ENCODE results near the gene XPNPEP2. TPM values are rescaled to one million over a fixed set of nuclear protein-coding genes. Genes with fewer than 3 reads are reported as not detected.
A peak's percentile ranks its signal among the peaks of the same experiment; 100 is the strongest.

The XPNPEP2 gene
- polyA plus RNA-seq, 6 donors from 2014 or later: 0.11 to 0.58 (median 0.22) TPM; not detected in 2

DNA sequence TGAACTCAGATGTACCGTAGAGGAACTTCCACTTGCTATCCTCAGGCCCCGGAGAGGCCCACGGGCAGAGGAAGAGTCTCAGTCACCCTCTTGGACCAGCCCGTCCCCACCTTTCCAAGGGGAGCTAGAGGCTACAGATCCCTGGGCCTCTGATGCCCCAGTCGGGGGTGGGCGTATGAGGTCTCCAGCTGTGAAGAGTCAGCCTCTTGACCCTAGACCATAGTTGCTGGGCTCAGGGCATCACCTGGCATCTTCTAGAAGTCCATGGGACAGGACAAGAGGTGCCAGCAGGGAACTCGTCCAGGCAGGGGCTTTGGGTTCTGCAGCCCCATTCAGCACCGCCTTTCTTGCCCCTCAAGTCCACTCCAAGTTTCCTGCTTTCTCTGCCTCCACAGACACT, 52.6 kb downstream of the XPNPEP2 start:
- peaks cover 14 to 24% (median 19%) of the 10 kb centered on the region in 3 donors for H3K4me1 Mint-ChIP-seq
- peaks cover 0 to 14% of the 10 kb centered on the region in 2 donors for H3K36me3 Mint-ChIP-seq
- ATAC-seq (ENCODE audit: low read depth in 2 of 2) (no peak), DNase-seq (no peak)
- no peak overlapping the region for H3K4me3 Mint-ChIP-seq
- no peaks in the 10 kb centered on the region for H3K9me3 Mint-ChIP-seq
- H3K27ac Mint-ChIP-seq: peak overlapping the region in 4 of 6 donors; percentile 14 to 41 (median 24)
- H3K27me3 Mint-ChIP-seq: no peaks in the 10 kb centered on the region

DNA sequence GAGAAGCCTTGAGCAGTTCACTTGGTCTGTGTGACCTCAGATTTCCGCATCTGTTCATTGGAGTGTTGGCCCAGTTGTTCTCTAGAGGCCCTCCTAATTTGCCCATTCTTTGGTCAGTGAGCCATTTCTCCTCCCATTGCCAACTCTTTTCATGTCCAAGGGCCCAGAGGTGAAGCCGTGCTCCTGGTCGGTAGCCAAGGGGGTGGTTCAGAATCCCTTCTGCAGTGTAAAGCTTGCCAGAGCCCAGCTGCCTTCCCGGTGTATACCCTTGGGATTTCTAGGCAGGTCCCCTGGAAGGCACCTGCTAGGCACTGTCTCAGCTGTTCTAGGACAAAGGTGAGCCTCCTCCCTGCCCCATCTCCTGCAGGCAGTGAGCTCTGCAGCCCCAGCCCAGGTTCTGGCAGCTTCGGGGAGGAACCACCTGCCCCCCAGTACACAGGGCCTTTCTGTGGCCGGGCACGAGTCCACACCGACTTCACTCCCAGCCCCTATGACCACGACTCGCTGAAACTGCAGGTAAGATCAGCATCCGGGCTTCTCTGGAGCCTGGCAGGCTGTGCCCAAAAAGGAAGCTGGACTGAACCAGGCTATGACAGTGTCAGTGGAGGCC, 53.3 kb downstream of the XPNPEP2 start:
- Mint-ChIP-seq H3K36me3 (peaks cover 0 to 11% of the 10 kb centered on the region in 2 donors), H3K27me3 (no peaks in the 10 kb centered on the region), H3K4me3 (no peak overlapping the region), H3K4me1 (peaks cover 9 to 19% (median 14%) of the 10 kb centered on the region in 3 donors), H3K27ac (peak overlapping the region in 1 of 6 donors; percentile 14), H3K9me3 (no peaks in the 10 kb centered on the region)
- no peak for DNase-seq
- no peak for ATAC-seq (ENCODE audit: low read depth in 2 of 2)

DNA sequence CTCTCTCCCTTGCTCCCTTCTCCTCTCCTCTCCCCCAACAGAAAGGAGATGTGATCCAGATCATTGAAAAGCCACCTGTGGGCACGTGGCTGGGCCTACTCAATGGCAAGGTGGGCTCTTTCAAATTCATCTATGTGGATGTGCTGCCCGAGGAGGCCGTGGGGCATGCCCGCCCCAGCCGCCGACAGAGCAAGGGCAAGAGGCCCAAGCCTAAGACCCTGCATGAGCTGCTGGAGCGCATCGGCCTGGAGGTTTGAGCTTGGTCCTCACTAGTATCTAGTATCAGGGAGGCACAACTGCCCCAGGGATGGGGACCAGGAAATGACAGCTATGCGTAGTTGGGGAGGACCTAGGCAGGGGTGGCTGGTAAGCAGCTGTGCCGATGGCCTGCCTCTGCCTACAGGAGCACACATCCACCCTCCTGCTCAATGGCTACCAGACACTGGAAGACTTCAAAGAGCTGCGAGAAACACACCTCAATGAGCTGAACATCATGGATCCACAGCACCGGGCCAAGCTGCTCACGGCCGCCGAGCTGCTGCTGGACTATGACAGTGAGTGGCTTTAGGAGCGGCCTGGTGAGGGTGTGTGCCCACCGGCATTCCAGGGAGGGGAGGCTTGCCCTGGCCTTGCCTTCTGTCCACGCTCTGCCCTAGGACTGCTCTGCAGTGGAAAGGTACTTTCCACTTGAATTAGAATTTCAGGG, 54.0 kb downstream of the XPNPEP2 start:
- H3K9me3 Mint-ChIP-seq: no peaks in the 10 kb centered on the region
- peak overlapping the region in 3 of 6 donors; percentile 15 to 81 (median 22) for H3K27ac Mint-ChIP-seq
- H3K36me3 Mint-ChIP-seq: peaks cover 0 to 7% of the 10 kb centered on the region in 2 donors
- H3K4me3 Mint-ChIP-seq: no peak overlapping the region
- ATAC-seq (ENCODE audit: low read depth in 2 of 2): no peak
- no peaks in the 10 kb centered on the region for H3K27me3 Mint-ChIP-seq
- DNase-seq: no peak
- H3K4me1 Mint-ChIP-seq: peaks cover 10 to 13% (median 12%) of the 10 kb centered on the region in 3 donors

DNA sequence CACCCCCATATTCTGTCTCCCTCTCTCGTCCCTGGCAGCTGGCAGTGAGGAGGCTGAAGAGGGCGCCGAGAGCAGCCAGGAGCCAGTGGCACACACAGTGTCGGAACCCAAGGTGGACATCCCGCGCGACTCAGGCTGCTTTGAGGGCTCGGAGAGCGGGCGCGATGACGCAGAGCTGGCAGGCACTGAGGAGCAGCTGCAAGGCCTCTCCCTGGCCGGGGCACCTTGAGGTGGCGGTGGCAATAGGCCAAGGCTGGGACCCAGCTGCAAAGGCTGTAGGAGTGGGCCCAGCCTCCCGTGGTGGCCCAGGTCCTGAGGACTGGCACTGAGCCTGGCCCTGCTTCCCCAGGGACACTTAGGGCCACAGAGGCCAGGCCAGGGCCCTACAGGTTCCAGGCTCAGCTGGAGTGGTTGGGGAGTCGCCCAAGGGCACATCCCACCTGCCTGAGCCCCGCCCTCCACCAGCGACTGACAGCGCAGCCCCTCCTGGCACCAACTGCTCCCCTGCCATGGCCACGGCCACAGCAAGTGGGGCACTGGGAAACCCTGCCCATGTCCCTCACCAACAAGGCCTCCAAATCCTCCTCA, 54.9 kb downstream of the XPNPEP2 start:
- H3K27me3 Mint-ChIP-seq: no peaks in the 10 kb centered on the region
- H3K4me3 Mint-ChIP-seq: no peak overlapping the region
- no peaks in the 10 kb centered on the region for H3K9me3 Mint-ChIP-seq
- H3K36me3 Mint-ChIP-seq: peaks cover 0 to 7% of the 10 kb centered on the region in 2 donors
- ATAC-seq (ENCODE audit: low read depth in 2 of 2) (no peak), DNase-seq (no peak)
- H3K4me1 Mint-ChIP-seq: peaks cover 6 to 11% (median 11%) of the 10 kb centered on the region in 3 donors
- peak overlapping the region in 2 of 6 donors; percentile 60 to 84 for H3K27ac Mint-ChIP-seq

DNA sequence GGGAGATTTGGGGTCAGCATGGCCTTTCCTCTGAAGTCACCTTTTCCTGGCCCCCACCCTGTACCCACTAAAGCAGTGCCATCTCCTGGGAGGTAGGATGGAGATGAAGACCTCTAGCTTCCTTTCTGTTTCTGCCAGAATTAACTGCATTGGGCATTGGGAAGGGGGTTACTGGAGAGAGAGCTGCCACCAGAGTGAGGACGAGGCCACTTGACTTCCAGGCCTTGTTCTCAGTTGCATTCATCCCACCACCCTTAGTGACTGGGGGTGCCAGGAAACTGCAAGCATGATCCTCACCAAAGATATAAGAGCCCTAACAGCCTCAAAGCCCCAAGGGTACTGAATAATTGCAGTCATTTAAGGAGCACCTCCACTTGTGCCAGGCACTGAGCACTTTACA, 56.8 kb downstream of the XPNPEP2 start:
- no peak overlapping the region for H3K4me3 Mint-ChIP-seq
- ATAC-seq (ENCODE audit: low read depth in 2 of 2): no peak
- H3K4me1 Mint-ChIP-seq: peaks cover 4 to 17% (median 8%) of the 10 kb centered on the region in 3 donors
- H3K36me3 Mint-ChIP-seq: peaks cover 0 to 7% of the 10 kb centered on the region in 2 donors
- H3K27ac Mint-ChIP-seq: peak overlapping the region in 3 of 6 donors; percentile 7 to 43 (median 29)
- H3K9me3 Mint-ChIP-seq: no peaks in the 10 kb centered on the region
- H3K27me3 Mint-ChIP-seq: no peaks in the 10 kb centered on the region
- DNase-seq: no peak

DNA sequence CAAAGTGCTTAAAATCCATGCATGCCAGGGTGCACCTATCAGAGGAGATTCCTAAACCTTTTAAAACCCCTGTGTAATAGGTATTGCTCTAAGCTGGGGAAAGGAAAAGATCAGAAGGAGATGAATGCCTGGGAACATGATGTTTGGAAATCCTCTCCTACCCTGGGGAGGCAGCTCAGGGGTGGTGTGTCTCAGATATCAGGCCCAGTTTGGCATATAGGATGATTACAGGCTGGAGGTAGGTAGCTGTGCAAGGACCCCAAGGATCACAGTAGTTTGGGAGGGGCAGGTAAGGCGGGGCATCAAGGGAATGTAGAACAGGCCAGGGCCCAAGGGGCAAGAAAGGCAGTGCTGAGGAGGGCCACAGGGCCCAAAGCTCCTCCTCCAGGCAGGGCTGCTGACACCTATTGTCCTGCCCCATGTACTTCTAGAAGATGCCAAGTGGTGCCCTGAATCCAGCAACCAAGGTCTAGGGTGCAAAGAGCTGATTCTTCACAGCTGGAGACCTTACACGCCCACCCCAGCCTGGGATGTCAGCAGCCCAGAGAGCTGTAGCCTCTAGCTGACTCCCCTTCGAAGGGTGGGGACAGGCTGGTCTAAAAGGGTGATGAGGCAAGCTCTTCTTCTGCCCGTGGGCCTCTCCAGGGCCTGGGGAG, 58.6 kb downstream of the XPNPEP2 start:
- DNase-seq (no peak), ATAC-seq (ENCODE audit: low read depth in 2 of 2) (no peak)
- peak overlapping the region in 1 of 8 donors; percentile 30 for H3K4me3 Mint-ChIP-seq
- H3K36me3 Mint-ChIP-seq: peaks cover 0 to 7% of the 10 kb centered on the region in 2 donors
- peaks cover 4 to 17% (median 8%) of the 10 kb centered on the region in 3 donors for H3K4me1 Mint-ChIP-seq
- no peaks in the 10 kb centered on the region for H3K27me3 Mint-ChIP-seq
- no peaks in the 10 kb centered on the region for H3K9me3 Mint-ChIP-seq
- H3K27ac Mint-ChIP-seq: peak overlapping the region in 1 of 6 donors; percentile 92

DNA sequence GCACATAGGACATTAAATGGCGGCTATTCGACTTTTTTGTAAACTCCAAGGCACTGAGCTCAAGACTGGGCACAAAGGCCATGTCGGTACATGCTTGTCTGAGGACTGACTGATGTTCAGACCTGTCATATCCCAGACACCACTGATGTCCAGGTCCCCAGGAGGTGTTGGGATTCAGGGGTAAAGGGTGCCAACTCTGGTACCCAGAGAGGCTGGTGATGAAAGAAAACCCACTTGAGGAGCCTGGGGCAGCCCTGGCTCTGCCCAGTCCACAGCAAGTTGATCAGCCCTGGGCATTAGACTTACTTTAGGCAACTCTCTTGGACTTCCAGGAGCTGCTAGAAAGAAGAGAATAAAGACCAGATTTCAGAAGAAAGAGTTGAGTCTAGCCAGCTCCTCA, 59.7 kb downstream of the XPNPEP2 start:
- Mint-ChIP-seq H3K4me1 (peaks cover 4 to 17% (median 8%) of the 10 kb centered on the region in 3 donors), H3K36me3 (peaks cover 0 to 7% of the 10 kb centered on the region in 2 donors), H3K27ac (peak overlapping the region in 3 of 6 donors; percentile 28 to 52 (median 36)), H3K9me3 (no peaks in the 10 kb centered on the region), H3K4me3 (peak overlapping the region in 1 of 8 donors; percentile 10), H3K27me3 (no peaks in the 10 kb centered on the region)
- DNase-seq (no peak), ATAC-seq (ENCODE audit: low read depth in 2 of 2) (no peak)

DNA sequence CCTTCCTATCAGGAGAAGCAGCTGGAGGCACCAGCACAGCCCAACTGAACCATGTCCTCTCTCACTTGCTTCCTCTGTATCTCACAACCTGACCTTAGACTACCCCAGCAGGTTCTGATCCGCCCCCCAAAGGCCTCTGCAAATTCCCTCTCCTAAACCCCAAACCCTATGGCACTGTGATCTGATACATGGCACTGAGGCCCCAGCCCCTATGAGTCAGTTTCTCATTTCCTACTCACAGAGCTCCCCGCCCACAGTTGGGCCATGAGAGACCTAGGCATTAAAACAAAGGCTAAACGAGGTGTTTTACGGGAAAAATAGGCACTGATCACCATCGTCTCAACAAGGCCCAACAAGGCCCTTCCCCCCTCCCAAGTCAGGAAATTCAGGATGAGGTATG, 60.1 kb downstream of the XPNPEP2 start:
- Mint-ChIP-seq H3K9me3 (no peaks in the 10 kb centered on the region), H3K4me1 (peaks cover 4 to 17% (median 8%) of the 10 kb centered on the region in 3 donors), H3K27me3 (no peaks in the 10 kb centered on the region), H3K27ac (peak overlapping the region in 3 of 6 donors; percentile 12 to 52 (median 36)), H3K4me3 (peak overlapping the region in 1 of 8 donors; percentile 10), H3K36me3 (peaks cover 0 to 7% of the 10 kb centered on the region in 2 donors)
- no peak for ATAC-seq (ENCODE audit: low read depth in 2 of 2)
- no peak for DNase-seq

DNA sequence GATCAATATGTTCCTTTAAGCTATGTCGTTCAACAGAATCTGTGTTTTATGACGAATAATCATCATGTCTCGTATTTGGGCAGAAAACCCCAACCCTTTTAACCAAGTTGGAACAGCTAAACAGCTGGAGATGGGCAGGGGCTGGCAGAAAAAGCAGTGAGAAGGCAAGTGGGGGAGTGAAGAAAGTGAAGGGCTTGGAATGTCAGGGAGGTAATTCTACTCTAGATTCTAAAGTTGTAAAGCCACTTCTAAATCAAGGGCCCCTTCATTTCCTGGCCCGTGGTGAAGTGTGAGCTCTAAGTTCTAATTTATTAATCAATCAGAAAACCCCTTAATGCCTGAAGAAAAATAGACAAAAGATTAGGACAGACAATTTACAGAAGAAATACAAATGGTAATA, 61.4 kb downstream of the XPNPEP2 start:
- no peak for DNase-seq
- peaks cover 4 to 12% (median 12%) of the 10 kb centered on the region in 3 donors for H3K4me1 Mint-ChIP-seq
- H3K27ac Mint-ChIP-seq: peak overlapping the region in 2 of 6 donors; percentile 70 to 73
- H3K4me3 Mint-ChIP-seq: no peak overlapping the region
- ATAC-seq (ENCODE audit: low read depth in 2 of 2): no peak
- no peaks in the 10 kb centered on the region for H3K36me3 Mint-ChIP-seq
- H3K27me3 Mint-ChIP-seq: no peaks in the 10 kb centered on the region
- H3K9me3 Mint-ChIP-seq: no peaks in the 10 kb centered on the region

DNA sequence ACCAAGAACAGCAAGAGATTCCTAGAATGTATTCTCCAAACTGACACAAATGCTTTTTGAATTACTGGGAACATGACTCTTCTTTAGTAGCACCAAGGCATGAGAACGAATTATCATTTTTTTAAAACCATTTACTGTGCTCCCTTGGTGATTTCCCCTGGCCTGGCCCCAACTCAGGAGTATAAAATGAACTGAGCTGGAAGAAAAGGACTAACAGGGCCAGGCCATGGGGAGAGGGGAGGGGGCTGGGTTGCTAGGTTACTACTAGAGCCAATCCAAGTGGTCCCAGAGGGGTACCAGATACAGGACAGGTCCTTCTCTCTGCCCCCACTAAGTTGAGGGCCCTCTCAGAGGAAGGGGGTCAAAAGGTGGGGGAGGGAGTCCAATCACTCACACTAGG, 64.1 kb downstream of the XPNPEP2 start:
- ATAC-seq (ENCODE audit: low read depth in 2 of 2) (no peak), DNase-seq (no peak)
- Mint-ChIP-seq H3K4me3 (no peak overlapping the region), H3K27ac (no peak overlapping the region), H3K27me3 (no peaks in the 10 kb centered on the region), H3K9me3 (no peaks in the 10 kb centered on the region), H3K36me3 (no peaks in the 10 kb centered on the region), H3K4me1 (peaks cover 0 to 13% (median 6%) of the 10 kb centered on the region in 3 donors)

DNA sequence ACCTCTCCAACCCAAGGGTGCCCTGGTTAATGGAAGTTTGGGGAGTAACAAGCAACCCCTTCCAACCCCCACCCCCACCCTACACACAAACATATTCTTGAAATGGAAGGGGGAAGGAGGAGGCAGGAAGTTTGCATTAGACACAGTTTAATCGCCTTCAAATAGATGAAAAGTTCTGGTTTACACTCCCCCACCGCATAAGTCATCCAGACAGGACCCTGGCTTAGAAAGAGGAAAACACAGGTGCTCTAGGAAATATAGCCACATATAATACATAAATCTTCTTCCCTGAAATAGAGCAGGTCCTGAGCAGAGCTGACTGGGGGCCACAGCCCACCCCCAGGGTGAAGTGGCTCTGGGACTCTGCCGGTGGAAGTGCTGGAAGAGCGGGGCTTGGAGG, 66.0 kb downstream of the XPNPEP2 start:
- Mint-ChIP-seq H3K27ac (peak overlapping the region in 3 of 6 donors; percentile 39 to 51 (median 45)), H3K27me3 (no peaks in the 10 kb centered on the region), H3K4me3 (peak overlapping the region in 1 of 8 donors; percentile 15), H3K4me1 (peaks cover 4 to 20% (median 7%) of the 10 kb centered on the region in 3 donors), H3K9me3 (peaks cover 0 to 5% (median 0%) of the 10 kb centered on the region in 7 donors), H3K36me3 (no peaks in the 10 kb centered on the region)
- ATAC-seq (ENCODE audit: low read depth in 2 of 2): no peak
- no peak for DNase-seq

DNA sequence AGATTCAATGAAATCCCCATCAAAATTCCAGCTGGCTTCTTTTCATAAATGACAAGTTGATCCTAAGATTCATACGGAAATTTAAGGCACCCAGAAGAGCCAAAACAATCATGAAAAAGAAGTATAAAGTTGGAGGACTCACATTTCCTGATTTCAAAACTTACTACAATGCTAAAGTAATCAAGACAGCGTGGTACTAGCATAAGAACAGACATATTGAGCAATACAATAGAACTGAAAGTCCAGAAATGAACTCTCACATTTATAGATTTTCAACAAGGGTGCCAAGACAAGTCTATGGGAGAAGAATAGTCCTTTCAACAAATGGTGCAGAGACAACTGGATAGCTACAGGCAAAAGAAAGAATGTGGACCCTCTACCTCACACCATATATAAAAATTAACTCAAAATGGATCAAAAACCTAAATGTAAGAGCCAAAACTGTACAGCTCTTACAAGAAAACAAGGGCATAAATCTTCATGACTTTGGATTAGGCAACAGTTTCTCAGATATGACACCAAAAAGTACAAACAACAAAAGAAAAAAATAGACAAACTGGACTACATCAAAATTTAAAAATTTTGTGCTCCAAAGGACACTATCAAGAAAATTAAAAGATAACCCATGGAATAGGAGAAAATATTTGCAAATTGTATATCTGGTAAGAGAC, 69.5 kb downstream of the XPNPEP2 start:
- Mint-ChIP-seq H3K4me3 (no peak overlapping the region), H3K9me3 (peaks cover 0 to 5% (median 0%) of the 10 kb centered on the region in 7 donors), H3K4me1 (peaks cover 4 to 20% (median 7%) of the 10 kb centered on the region in 3 donors), H3K36me3 (no peaks in the 10 kb centered on the region), H3K27ac (no peak overlapping the region), H3K27me3 (no peaks in the 10 kb centered on the region)
- no peak for DNase-seq
- no peak for ATAC-seq (ENCODE audit: low read depth in 2 of 2)
